ENCODE measurements around the gene SYT1. TPM values are rescaled to one million over a fixed set of nuclear protein-coding genes. Genes with fewer than 3 reads are reported as not detected.

Gene SYT1
- total and polyA plus RNA-seq, 2 of the 4 experiments (the other 2 are of a cell fraction), result 2.8 to 3.0 TPM

DNA sequence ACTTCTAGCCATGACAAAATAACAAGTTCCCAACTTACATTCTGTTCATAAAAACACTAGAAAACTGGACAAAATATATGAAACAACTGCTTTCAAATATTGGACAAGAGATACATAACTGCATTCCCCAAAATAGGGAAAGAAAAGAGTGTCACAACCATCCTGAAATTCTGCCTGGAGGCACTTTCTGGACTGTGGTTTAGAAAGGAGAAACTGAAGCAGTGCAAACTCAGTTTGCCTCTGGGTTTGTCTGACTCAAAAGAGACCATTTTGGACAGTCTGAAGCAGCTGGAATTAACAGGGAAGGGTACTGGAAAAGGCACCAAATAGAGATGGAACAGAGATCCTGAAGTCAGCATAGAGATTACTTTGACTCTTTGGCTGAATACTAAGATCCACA, 11.3 kb upstream of the SYT1 start:
- Histone ChIP-seq H3K4me1 (ENCODE audit: control insufficient read depth, insufficient read depth, low read length) (no peaks in the 10 kb centered on the region), H2AK5ac (ENCODE audit: low read depth, low read length) (no peak overlapping the region), H3K14ac (replicated peaks; ENCODE audit: low read depth, low read length) (no peak overlapping the region), H3K79me1 (ENCODE audit: low read depth in 1 of 2, low read length in 2 of 2) (no peaks in the 10 kb centered on the region), H3K4ac (ENCODE audit: low read depth, low read length) (no peak overlapping the region), H4K20me1 (ENCODE audit: insufficient read depth, low read length) (no peaks in the 10 kb centered on the region), H2BK5ac (ENCODE audit: low read depth, low read length, poor library complexity, severe bottlenecking) (no peak overlapping the region), H4K8ac (ENCODE audit: low read depth in 2 of 2, low read length in 2 of 2) (no peak overlapping the region), H2BK120ac (ENCODE audit: low read depth, low read length) (no peak overlapping the region), H2AK9ac (replicated peaks; ENCODE audit: low read depth, low read length, poor library complexity) (no peak overlapping the region), H4K5ac (ENCODE audit: low read depth, low read length) (no peak overlapping the region), H4K91ac (ENCODE audit: insufficient read depth, low read depth, low read length) (no peak overlapping the region), H3K18ac (ENCODE audit: low read depth, low read length) (no peak overlapping the region), H3K9me1 (ENCODE audit: insufficient read depth, low read length) (no peaks in the 10 kb centered on the region), H3K36me3 (ENCODE audit: control insufficient read depth, insufficient read depth, low read length) (no peaks in the 10 kb centered on the region), H2BK15ac (ENCODE audit: low read depth, low read length) (no peak overlapping the region), H3K56ac (ENCODE audit: extremely low read depth, insufficient read depth, low read length) (no peak overlapping the region), H3K9me3 (ENCODE audit: control insufficient read depth, insufficient read depth, low read length) (no peaks in the 10 kb centered on the region), H3K4me3 (ENCODE audit: insufficient read depth, low read depth, low read length) (no peak overlapping the region), H3K27me3 (ENCODE audit: control insufficient read depth, insufficient read depth, low read length) (no peaks in the 10 kb centered on the region), H3K23ac (ENCODE audit: low read depth, low read length) (no peak overlapping the region), H2AFZ (replicated peaks; ENCODE audit: low read length, poor library complexity) (no peak overlapping the region), H3K27ac (ENCODE audit: insufficient read depth, low read length) (no peak overlapping the region), H3K9ac (ENCODE audit: low read depth, low read length) (no peak overlapping the region), H3K4me2 (ENCODE audit: low read depth, low read length) (no peak overlapping the region), H2BK20ac (ENCODE audit: low read depth, low read length) (no peak overlapping the region)
- TF ChIP-seq BHLHE40 (IDR thresholded peaks at IDR 0.05; ENCODE audit: low read depth, low read length) (no peak), MXI1 (IDR thresholded peaks at IDR 0.05; ENCODE audit: borderline replicate concordance, low read depth, low read length) (no peak), MAFK (IDR thresholded peaks at IDR 0.05; ENCODE audit: low read depth, low read length) (no peak), RFX5 (IDR thresholded peaks at IDR 0.05; ENCODE audit: low read depth, low read length) (no peak)
- TF ChIP-seq, protein P1, sequence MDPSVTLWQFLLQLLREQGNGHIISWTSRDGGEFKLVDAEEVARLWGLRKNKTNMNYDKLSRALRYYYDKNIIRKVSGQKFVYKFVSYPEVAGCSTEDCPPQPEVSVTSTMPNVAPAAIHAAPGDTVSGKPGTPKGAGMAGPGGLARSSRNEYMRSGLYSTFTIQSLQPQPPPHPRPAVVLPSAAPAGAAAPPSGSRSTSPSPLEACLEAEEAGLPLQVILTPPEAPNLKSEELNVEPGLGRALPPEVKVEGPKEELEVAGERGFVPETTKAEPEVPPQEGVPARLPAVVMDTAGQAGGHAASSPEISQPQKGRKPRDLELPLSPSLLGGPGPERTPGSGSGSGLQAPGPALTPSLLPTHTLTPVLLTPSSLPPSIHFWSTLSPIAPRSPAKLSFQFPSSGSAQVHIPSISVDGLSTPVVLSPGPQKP (IDR thresholded peaks at IDR 0.05; ENCODE audit: borderline replicate concordance, low read depth, low read length), result no peak
- dilution Hi-C loops (cut with HindIII; ENCODE audit: low sequenced_read_pairs, unreplicated experiment), result no loop called here
- intact Hi-C loops (cut with micrococcal nuclease), result no loop called here
- DNase-seq (no peak), ATAC-seq (ENCODE audit: low read depth) (no peak)
- no TSS peak for BruUV-seq (replicated peaks)
- in situ Hi-C loops (cut with MboI; ENCODE audit: low sequenced_read_pairs), result no loop called here
- CTCF ChIA-PET, result no interaction called here
- POLR2A ChIA-PET (ENCODE audit: unreplicated experiment), result no interaction called here
